Liver (tissue), 9 donors: ENCODE data around the gene APOOL. TPM values are rescaled to one million over a fixed set of nuclear protein-coding genes. Genes with fewer than 3 reads are reported as not detected.

Source experiments
- DNase-seq: peaks from one replicate; pipeline ENCODE4 v3.0.0-alpha.2; 2017; ENCODE audit warnings: low spot score
- H3K27ac ChIP-seq, 2 donors: one replicate each; pipeline ENCODE4 v1.7.0; 2013; ENCODE audit warnings: inconsistent platforms in 2 of 2, low read length in 2 of 2, control low read depth in 1 of 2, low read depth in 1 of 2, mild to moderate bottlenecking in 1 of 2
- H3K27me3 ChIP-seq, 4 donors: one replicate each; pipeline versions ENCODE4 v1.6.1 to v1.7.0; 2013; ENCODE audit warnings: low read length in 3 of 4, inconsistent platforms in 1 of 4, mild to moderate bottlenecking in 1 of 4, moderate library complexity in 1 of 4; ENCODE audit not compliant: control insufficient read depth in 4 of 4, insufficient read depth in 4 of 4
- H3K36me3 ChIP-seq, 4 donors: one replicate each; pipeline versions ENCODE4 v1.6.1 to v1.7.0; 2013; ENCODE audit warnings: low read length in 3 of 4, mild to moderate bottlenecking in 3 of 4, low read depth in 1 of 4, moderate library complexity in 1 of 4; ENCODE audit not compliant: control insufficient read depth in 4 of 4, insufficient read depth in 3 of 4
- H3K4me1 ChIP-seq, 4 donors: one replicate each; pipeline versions ENCODE4 v1.6.1 to v1.7.0; 2013; ENCODE audit warnings: low read length in 3 of 4, mild to moderate bottlenecking in 3 of 4, moderate library complexity in 1 of 4; ENCODE audit not compliant: control insufficient read depth in 4 of 4, insufficient read depth in 4 of 4
- H3K4me3 ChIP-seq, 3 donors: one replicate each; pipeline versions ENCODE4 v1.6.1 to v1.7.0; 2013; ENCODE audit warnings: low read length in 3 of 3, control low read depth in 1 of 3, low read depth in 1 of 3, mild to moderate bottlenecking in 1 of 3
- H3K9ac ChIP-seq, 2 donors: one replicate each; pipeline ENCODE4 v1.7.0; 2013; ENCODE audit warnings: low read length in 2 of 2, mild to moderate bottlenecking in 2 of 2, moderate library complexity in 2 of 2, control low read depth in 1 of 2, low read depth in 1 of 2
- H3K9me3 ChIP-seq, 4 donors: one replicate each; pipeline versions ENCODE4 v1.6.1 to v1.7.0; 2013; ENCODE audit warnings: low read length in 3 of 4; ENCODE audit not compliant: control insufficient read depth in 4 of 4
- ATF3 ChIP-seq: IDR thresholded peaks from 2 replicates; pipeline ENCODE4 v1.6.1; 2016; ENCODE audit warnings: antibody characterized with exemption
- CTCF ChIP-seq: fragments of 150-350 bp; IDR thresholded peaks from 2 replicates; pipeline ENCODE4 v1.5.1; 2017; ENCODE audit warnings: improper control_type of control experiment, low read depth, low read length; ENCODE audit not compliant: missing input control
- EGR1 ChIP-seq, 2 donors: IDR thresholded peaks; 2 replicates each; pipeline ENCODE4 v1.6.1; 2016 to 2018; ENCODE audit warnings: antibody characterized with exemption in 2 of 2, low read depth in 2 of 2
- FOXA1 ChIP-seq: IDR thresholded peaks from 2 replicates; pipeline ENCODE4 v1.6.1; 2016; ENCODE audit warnings: antibody characterized with exemption
- FOXA2 ChIP-seq: IDR thresholded peaks from 2 replicates; pipeline ENCODE4 v1.6.1; 2016; ENCODE audit warnings: antibody characterized with exemption
- GABPA ChIP-seq, 2 donors: IDR thresholded peaks in 1 of 2; conservative IDR thresholded peaks in 1 of 2; 2 replicates each; pipeline ENCODE4 v1.6.1; 2016; ENCODE audit warnings: antibody characterized with exemption in 2 of 2, mild to moderate bottlenecking in 1 of 2, moderate library complexity in 1 of 2
- HNF4A ChIP-seq, 2 donors: conservative IDR thresholded peaks; 2 replicates each; pipeline ENCODE4 v1.6.1; 2016; ENCODE audit warnings: antibody characterized with exemption in 2 of 2, mild to moderate bottlenecking in 2 of 2
- HNF4G ChIP-seq: IDR thresholded peaks from 2 replicates; pipeline ENCODE4 v1.6.1; 2016; ENCODE audit warnings: antibody characterized with exemption
- JUND ChIP-seq, 2 donors: IDR thresholded peaks; 2 replicates each; pipeline ENCODE4 v1.6.1; 2016; ENCODE audit warnings: antibody characterized with exemption in 2 of 2
- MAX ChIP-seq: IDR thresholded peaks from 2 replicates; pipeline ENCODE4 v1.6.1; 2016; ENCODE audit warnings: antibody characterized with exemption
- NR2F2 ChIP-seq: IDR thresholded peaks from 2 replicates; pipeline ENCODE4 v1.6.1; 2016; ENCODE audit warnings: antibody characterized with exemption
- RAD21 ChIP-seq, 2 donors: IDR thresholded peaks; 2 replicates each; pipeline ENCODE4 v1.6.1; 2016; ENCODE audit warnings: antibody characterized with exemption in 2 of 2, mild to moderate bottlenecking in 2 of 2
- REST ChIP-seq: IDR thresholded peaks from 2 replicates; pipeline ENCODE4 v1.6.1; 2016; ENCODE audit warnings: antibody characterized with exemption, mild to moderate bottlenecking
- RXRA ChIP-seq, 2 donors: IDR thresholded peaks; 2 replicates each; pipeline ENCODE4 v1.6.1; 2017 to 2018; ENCODE audit warnings: antibody characterized with exemption in 2 of 2, mild to moderate bottlenecking in 1 of 2
- SP1 ChIP-seq: IDR thresholded peaks from 2 replicates; pipeline ENCODE4 v1.6.1; 2018; ENCODE audit warnings: antibody characterized with exemption, mild to moderate bottlenecking
- TAF1 ChIP-seq: conservative IDR thresholded peaks from 2 replicates; pipeline ENCODE4 v1.6.1; 2016; ENCODE audit warnings: antibody characterized with exemption, mild to moderate bottlenecking
- YY1 ChIP-seq: IDR thresholded peaks from 2 replicates; pipeline ENCODE4 v1.6.1; 2016; ENCODE audit warnings: antibody characterized with exemption, mild to moderate bottlenecking
- ZBTB33 ChIP-seq: IDR thresholded peaks from 2 replicates; pipeline ENCODE4 v1.6.1; 2016; ENCODE audit warnings: antibody characterized with exemption
- WGBS: extraction: QIAGEN DNeasy Blood & Tissue Kit; methylation state at CpG from one replicate; pipeline ENCODE4 v1.1.7; 2013; 5-methylcytosine and 5-hydroxymethylcytosine counted together
- polyA plus RNA-seq, 2 donors: library from polyadenylated mRNA; stranded (reverse) in 1 of 2; unstranded in 1 of 2; fragments of 200-250 nt in 1 of 2; fragments of >200 nt in 1 of 2; fragmentation: Nextera tagmentation in 1 of 2; extraction: Ambion mirVana in 1 of 2; gene quantifications; one replicate each; pipeline versions ENCODE4 v1.2.1 to v1.2.3, GENCODE V29; 2013 to 2015
- total RNA-seq, 2 donors: library from RNA; depleted of rRNA; stranded (reverse); fragments of >200 nt; gene quantifications; one replicate each; pipeline ENCODE4 v1.2.3, GENCODE V29; 2014
- donor health status: healthy.
- donor health status: healthy.
- donor health status: healthy.
- donor health status: healthy.
- donor health status: healthy.

APOOL gene
- total and polyA plus RNA-seq, 4 donors, result 7.5 to 12.1 (median 10.7) TPM

- Histone ChIP-seq H3K27ac (no peak overlapping the region), H3K4me3 (no peak overlapping the region), H3K9me3 (no peaks in the 10 kb centered on the region), H3K4me1 (no peaks in the 10 kb centered on the region), H3K36me3 (no peaks in the 10 kb centered on the region), H3K9ac (no peak overlapping the region), H3K27me3 (peaks cover 0 to 6% (median 0%) of the 10 kb centered on the region in 4 donors)
- TF ChIP-seq ZBTB33 (no peak), MAX (no peak), HNF4G (no peak), FOXA1 (no peak), HNF4A (conservative IDR thresholded peaks at IDR 0.05) (no peak), RXRA (IDR thresholded peaks at IDR 0.05) (no peak), GABPA (IDR thresholded peaks at IDR 0.05 in 1 of 2, conservative IDR thresholded peaks at IDR 0.05 in 1 of 2) (no peak), TAF1 (no peak), EGR1 (IDR thresholded peaks at IDR 0.05; ENCODE audit: low read depth in 2 of 2) (no peak), RAD21 (IDR thresholded peaks at IDR 0.05) (no peak), NR2F2 (no peak), YY1 (no peak), ATF3 (no peak), FOXA2 (no peak), SP1 (no peak)
- no peak for DNase-seq
- WGBS, result 80% methylated on average over 3 of the region's 3 CpGs
Observed at GRCh38 chrX:85114171-85114570, 110.5 kb downstream of the APOOL start.

GRCh38 chrX:85114776-85115175, 111.1 kb downstream of the APOOL start:
- no peak overlapping the region for H3K4me3 ChIP-seq
- TF ChIP-seq JUND (IDR thresholded peaks at IDR 0.05), result no peak
- TF ChIP-seq REST, result no peak
- no peak for TF ChIP-seq CTCF
- no peak for TF ChIP-seq HNF4G
- no peak for TF ChIP-seq RAD21 (IDR thresholded peaks at IDR 0.05)
- TF ChIP-seq NR2F2, result no peak
- no peak for TF ChIP-seq GABPA (IDR thresholded peaks at IDR 0.05 in 1 of 2, conservative IDR thresholded peaks at IDR 0.05 in 1 of 2)
- TF ChIP-seq FOXA1, result no peak
- DNase-seq, result no peak
- H3K36me3 ChIP-seq, result no peaks in the 10 kb centered on the region
- no peaks in the 10 kb centered on the region for H3K4me1 ChIP-seq
- no peak overlapping the region for H3K9ac ChIP-seq
- H3K9me3 ChIP-seq, result no peaks in the 10 kb centered on the region
- H3K27ac ChIP-seq, result no peak overlapping the region
- peaks cover 0 to 6% (median 0%) of the 10 kb centered on the region in 4 donors for H3K27me3 ChIP-seq
